Endothelial cell of umbilical vein (primary cell): ENCODE results near the gene MYADML2. TPM values are rescaled to one million over a fixed set of nuclear protein-coding genes. Genes with fewer than 3 reads are reported as not detected.

Experiments used
- BruUV-seq: library from RNA; stranded (reverse); fragments of 400-500 nt; replicated peaks from 2 replicates; lab custom pipeline; 2021; lab: Mats Ljungman, UMichigan
- CTCF ChIA-PET: fragments of 300-600, 350-600 bp; sonication (Branson Sonifier 250); formaldehyde crosslinking; loops from one replicate; lab custom pipeline; 2021; ENCODE audit warnings: antibody characterized with exemption, inconsistent platforms; lab: Charles Lee
- POLR2A ChIA-PET: fragments of 300-600, 350-600 bp; sonication (Branson Sonifier 250); formaldehyde crosslinking; loops from one replicate; lab custom pipeline; 2021; ENCODE audit warnings: antibody characterized with exemption, inconsistent platforms; lab: Charles Lee
- DNase-seq: peaks from one replicate; pipeline ENCODE4 v3.0.0-alpha.2; 2011; ENCODE audit warnings: low read depth, low spot score
- FAIRE-seq: peaks from 2 replicates; lab custom pipeline; 2011; peaks lifted over from hg19 to GRCh38; lab: Jason Lieb, UNC
- H2AFZ ChIP-seq: 2 replicates; pipeline ENCODE4 v1.6.0; 2012; ENCODE audit warnings: low read depth, low read length, control low read depth, inconsistent platforms
- H3K27ac ChIP-seq: 2 replicates; pipeline ENCODE4 v1.5.1; 2011; ENCODE audit warnings: low read depth, mild to moderate bottlenecking, control low read depth, low read length, moderate library complexity; ENCODE audit not compliant: insufficient read depth
- H3K27me3 ChIP-seq, 2 experiments: 2 replicates each; pipeline versions ENCODE4 v1.6.0 to v1.6.1; 2011; ENCODE audit warnings: low read length in 2 of 2, mixed read lengths in 1 of 2; ENCODE audit not compliant: control insufficient read depth in 2 of 2, insufficient read depth in 2 of 2
- H3K36me3 ChIP-seq, 2 experiments: 2 replicates in 1 of 2; 3 replicates in 1 of 2; pipeline ENCODE4 v1.5.1; 2011; ENCODE audit warnings: low read length in 2 of 2, mild to moderate bottlenecking in 1 of 2, moderate library complexity in 1 of 2; ENCODE audit not compliant: control insufficient read depth in 2 of 2, insufficient read depth in 2 of 2; ENCODE audit errors: extremely low read depth in 1 of 2
- H3K4me1 ChIP-seq: 3 replicates; pipeline ENCODE4 v1.5.1; 2011; ENCODE audit warnings: mild to moderate bottlenecking, low read length; ENCODE audit not compliant: control insufficient read depth, insufficient read depth; ENCODE audit errors: extremely low read depth
- H3K4me2 ChIP-seq: 2 replicates; pipeline ENCODE4 v1.6.1; 2011; ENCODE audit warnings: low read length, control low read depth, mixed read lengths; ENCODE audit not compliant: insufficient read depth
- H3K4me3 ChIP-seq, 3 experiments: fragments of 200-600 bp in 1 of 3; sonication (generic), shearing (Covaris generic) in 1 of 3; replicated peaks in 1 of 3; 2 replicates each; pipeline ENCODE4 v1.5.1; 2011 to 2016; ENCODE audit warnings: control low read depth in 3 of 3, low read length in 3 of 3, mild to moderate bottlenecking in 2 of 3, inconsistent platforms in 1 of 3, low read depth in 1 of 3, moderate library complexity in 1 of 3; ENCODE audit not compliant: insufficient read depth in 1 of 3
- H3K79me2 ChIP-seq: 2 replicates; pipeline ENCODE4 v1.6.0; 2012; ENCODE audit warnings: low read length, inconsistent platforms; ENCODE audit not compliant: control insufficient read depth, insufficient read depth
- H3K9ac ChIP-seq: replicated peaks from 2 replicates; pipeline ENCODE3; 2011; ENCODE audit warnings: low read length, control low read depth; ENCODE audit not compliant: insufficient read depth; ENCODE audit errors: extremely low read depth
- H3K9me1 ChIP-seq: replicated peaks from 3 replicates; pipeline ENCODE4 v1.6.0; 2011; ENCODE audit warnings: mild to moderate bottlenecking, low read length; ENCODE audit not compliant: control insufficient read depth, insufficient read depth; ENCODE audit errors: extremely low read depth
- H3K9me3 ChIP-seq: replicated peaks from 2 replicates; pipeline ENCODE4 v1.5.1; 2012; ENCODE audit warnings: low read length, inconsistent platforms; ENCODE audit not compliant: control insufficient read depth, insufficient read depth
- H4K20me1 ChIP-seq: replicated peaks from 2 replicates; pipeline ENCODE3; 2011; ENCODE audit warnings: mild to moderate bottlenecking, low read length; ENCODE audit not compliant: control insufficient read depth, insufficient read depth; ENCODE audit errors: extremely low read depth
- CTCF ChIP-seq, 2 donors: IDR thresholded peaks; 1 replicate in 1 of 2; 2 replicates in 1 of 2; pipeline ENCODE4 v1.5.1; 2011; ENCODE audit warnings: low read length in 2 of 2, mild to moderate bottlenecking in 2 of 2, moderate library complexity in 2 of 2, control low read depth in 1 of 2, inconsistent platforms in 1 of 2, low read depth in 1 of 2; ENCODE audit not compliant: insufficient read depth in 1 of 2; ENCODE audit errors: extremely low read depth in 1 of 2
- EZH2 ChIP-seq: IDR thresholded peaks from 2 replicates; pipeline ENCODE4 v1.6.1; 2012; ENCODE audit warnings: borderline replicate concordance, low read depth, mild to moderate bottlenecking, moderate library complexity, low read length, inconsistent platforms; ENCODE audit not compliant: severe bottlenecking
- FOS ChIP-seq: IDR thresholded peaks from 2 replicates; pipeline ENCODE4 v1.6.1; 2011; ENCODE audit warnings: mild to moderate bottlenecking, low read length, moderate library complexity, borderline replicate concordance; ENCODE audit not compliant: insufficient read depth
- GATA2 ChIP-seq: IDR thresholded peaks from 2 replicates; pipeline ENCODE4 v1.7.0; 2011; ENCODE audit warnings: low read depth, mild to moderate bottlenecking, moderate library complexity, mixed read lengths, low read length; ENCODE audit not compliant: insufficient read length, insufficient read depth
- JUN ChIP-seq: IDR thresholded peaks from 2 replicates; pipeline ENCODE4 v1.6.1; 2011; ENCODE audit warnings: borderline replicate concordance, low read depth; ENCODE audit not compliant: insufficient read length, insufficient read depth
- MYC ChIP-seq: IDR thresholded peaks from one replicate; pipeline ENCODE4 v1.6.1; 2011; ENCODE audit warnings: mild to moderate bottlenecking, low read depth, low read length
- POLR2A ChIP-seq: IDR thresholded peaks from 2 replicates; pipeline ENCODE4 v1.6.1; 2012; ENCODE audit warnings: low read depth, mild to moderate bottlenecking, control low read depth, low read length
- POLR2AphosphoS5 ChIP-seq: IDR thresholded peaks from 2 replicates; pipeline ENCODE4 v1.6.1; 2012; ENCODE audit warnings: low read depth, mild to moderate bottlenecking, control low read depth, low read length, moderate library complexity; ENCODE audit not compliant: insufficient read depth
- dilution Hi-C: fragments of 300-500 bp; cut with MboI; formaldehyde crosslinking; loops from one replicate; pipeline ENCODE4 v1.15.0; 2019; ENCODE audit warnings: low sequenced_read_pairs; ENCODE audit not compliant: extremely low pct_ligation_motif_present
- intact Hi-C: fragments of 100-400 bp; cut with micrococcal nuclease; formaldehyde crosslinking; loops from one replicate; pipeline ENCODE4 v1.10.0; 2022
- polyA plus RNA-seq, 4 experiments: library from polyadenylated mRNA; depleted of rRNA in 3 of 4; stranded (reverse) in 3 of 4; unstranded in 1 of 4; fragments of >200 nt; gene quantifications; 2 replicates each; pipeline versions ENCODE4 v1.2.1 to v1.2.3, GENCODE V29; 2011 to 2012; ENCODE audit warnings: missing spikeins in 1 of 4
- total RNA-seq: library from RNA; stranded (reverse); gene quantifications from 2 replicates; pipeline ENCODE4 v1.2.3, GENCODE V29; 2021
- TF ChIP-seq, protein P1 (sequence below): IDR thresholded peaks from 2 replicates; pipeline ENCODE4 v1.6.1; 2011; ENCODE audit not compliant: insufficient read depth, insufficient read length

Gene MYADML2
- total and polyA plus RNA-seq, 2 donors (not counting 3 experiments of a cell fraction or from before 2014, with no cell fraction given): not detected

DNA sequence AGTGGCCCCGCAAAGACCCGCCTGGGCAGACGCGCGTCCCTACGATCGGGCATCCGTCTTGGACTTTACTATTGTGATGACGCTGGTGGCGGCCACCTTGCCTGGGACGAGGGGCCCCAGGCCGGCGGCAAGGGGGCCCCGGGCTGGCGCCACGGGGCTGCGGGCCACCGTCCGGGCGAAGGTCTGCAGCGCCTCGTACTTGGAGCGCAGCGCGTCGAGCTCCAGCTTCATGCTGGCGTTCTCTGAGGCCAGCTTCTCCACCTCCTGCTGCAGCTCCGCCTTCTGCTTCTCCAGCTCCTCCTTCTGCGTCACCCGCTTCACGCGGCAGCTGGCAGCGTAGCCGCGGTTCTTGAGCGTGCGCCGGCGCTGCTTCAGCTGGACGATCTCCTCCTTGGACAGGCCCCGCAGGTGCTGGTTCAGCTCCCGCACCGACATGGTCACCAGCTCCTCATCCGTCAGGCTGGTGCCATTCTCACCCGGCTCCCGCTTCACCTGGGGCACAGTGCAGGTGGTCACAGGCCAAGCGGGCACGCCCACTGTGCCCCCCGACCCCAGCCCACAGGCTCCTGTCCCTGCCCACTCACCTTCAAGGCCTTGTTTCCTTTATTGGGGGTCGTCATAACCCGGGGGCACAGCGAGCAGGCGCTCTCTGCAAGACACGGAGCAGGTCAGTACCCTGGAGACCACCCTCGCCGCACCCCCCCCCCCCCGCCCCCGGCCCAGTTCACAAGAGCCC, 24.3 kb downstream of the MYADML2 start:
- no peak for DNase-seq
- Histone ChIP-seq H3K4me3 (no peak overlapping the region), H3K27ac (no peak overlapping the region), H3K9me3 (no peaks in the 10 kb centered on the region), H4K20me1 (no peaks in the 10 kb centered on the region), H3K9ac (no peak overlapping the region), H3K9me1 (no peaks in the 10 kb centered on the region), H3K36me3 (peaks cover 0 to 26% of the 10 kb centered on the region in 2 experiments), H3K27me3 (no peaks in the 10 kb centered on the region), H3K79me2 (peaks cover 71% of the 10 kb centered on the region), H2AFZ (no peak overlapping the region), H3K4me2 (no peak overlapping the region), H3K4me1 (peaks cover 17% of the 10 kb centered on the region)
- ChIA-PET POLR2A (interaction anchor here (0.7 to 0.8 kb wide), 2 partner anchors 42 to 220 kb away, joined by 3 to 4 read pairs; partner anchors contain the start of gene MRPL12), CTCF (interaction anchor here (1.3 to 1.6 kb wide), 2 partner anchors 12 to 37 kb away, joined by 4 to 5 read pairs; partner anchors contain the start of gene PCYT2)
- no TSS peak for BruUV-seq
- intact Hi-C loops (no loop called here), dilution Hi-C loops (no loop called here)
- FAIRE-seq: no peak
- TF ChIP-seq EZH2 (no peak), JUN (no peak), POLR2A (no peak), POLR2AphosphoS5 (no peak), FOS (no peak), GATA2 (no peak), CTCF (IDR thresholded peaks at IDR 0.05; ENCODE audit: extremely low read depth in 1 of 2, insufficient read depth in 1 of 2, low read depth in 1 of 2, low read length in 2 of 2) (no peak), MYC (no peak)
- TF ChIP-seq, protein P1, sequence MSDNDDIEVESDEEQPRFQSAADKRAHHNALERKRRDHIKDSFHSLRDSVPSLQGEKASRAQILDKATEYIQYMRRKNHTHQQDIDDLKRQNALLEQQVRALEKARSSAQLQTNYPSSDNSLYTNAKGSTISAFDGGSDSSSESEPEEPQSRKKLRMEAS: no peak
